PC-9 (cell line): ENCODE results near the gene PSMD14. TPM values are rescaled to one million over a fixed set of nuclear protein-coding genes. Genes with fewer than 3 reads are reported as not detected.

Experiments
- Bru-seq: library from RNA; stranded (reverse); fragments of 400-500 nt; gene quantifications from one replicate; lab custom pipeline; 2021; lab: Mats Ljungman, UMichigan
- BruChase-seq, 2 experiments: library from RNA; stranded (reverse); fragments of 400-500 nt; gene quantifications; one replicate each; lab custom pipeline; 2021; lab: Mats Ljungman, UMichigan
- BruUV-seq: library from RNA; stranded (reverse); fragments of 400-500 nt; replicated peaks from 2 replicates; lab custom pipeline; 2021; lab: Mats Ljungman, UMichigan
- CTCF ChIA-PET: fragments of 300-600 bp; sonication (Branson Sonifier 250); formaldehyde crosslinking; loops from one replicate; lab custom pipeline; 2022; ENCODE audit warnings: antibody characterized with exemption; lab: Charles Lee
- POLR2A ChIA-PET: fragments of 300-600 bp; sonication (Branson Sonifier 250); formaldehyde crosslinking; loops from one replicate; lab custom pipeline; 2022; ENCODE audit warnings: antibody characterized with exemption; ENCODE audit not compliant: unreplicated experiment; lab: Charles Lee
- DNase-seq, 2 experiments: peaks; one replicate each; pipeline versions ENCODE4 v3.0.0 to v3.0.0-alpha.2; 2015 to 2022; ENCODE audit warnings: mixed read lengths in 1 of 2
- H2AFZ ChIP-seq: fragments of 200-600 bp; sonication (generic); 2 replicates; pipeline ENCODE4 v1.8.1; 2017; ENCODE audit warnings: antibody characterized with exemption
- H3F3A ChIP-seq: fragments of 200-600 bp; sonication (generic); 2 replicates; pipeline ENCODE4 v1.8.1; 2017; ENCODE audit warnings: antibody characterized with exemption, mild to moderate bottlenecking, low read depth; ENCODE audit not compliant: insufficient read depth
- H3K27ac ChIP-seq: fragments of 200-600 bp; sonication (generic); 2 replicates; pipeline ENCODE4 v1.6.1; 2016; ENCODE audit warnings: mixed run types
- H3K27me3 ChIP-seq: fragments of 200-600 bp; sonication (generic); 2 replicates; pipeline ENCODE4 v1.6.1; 2016; ENCODE audit warnings: low read depth, mixed run types; ENCODE audit not compliant: insufficient read depth
- H3K36me3 ChIP-seq: fragments of 200-600 bp; sonication (generic); 2 replicates; pipeline ENCODE4 v1.6.1; 2016; ENCODE audit warnings: low read depth, mixed run types
- H3K4me1 ChIP-seq: fragments of 200-600 bp; sonication (generic); replicated peaks from 2 replicates; pipeline ENCODE4 v1.6.1; 2016; ENCODE audit warnings: mixed run types; ENCODE audit not compliant: insufficient read depth
- H3K4me2 ChIP-seq: fragments of 200-600 bp; sonication (generic); 2 replicates; pipeline ENCODE4 v1.6.1; 2017; ENCODE audit warnings: mixed run types
- H3K4me3 ChIP-seq: fragments of 200-600 bp; sonication (generic); 2 replicates; pipeline ENCODE4 v1.6.1; 2016; ENCODE audit warnings: mixed run types
- H3K79me2 ChIP-seq: fragments of 200-600 bp; sonication (generic); 2 replicates; pipeline ENCODE4 v1.6.1; 2017; ENCODE audit warnings: low read depth, mixed run types
- H3K9me2 ChIP-seq: fragments of 200-600 bp; sonication (generic); 2 replicates; pipeline ENCODE4 v1.8.1; 2017; ENCODE audit warnings: mild to moderate bottlenecking; ENCODE audit not compliant: insufficient read depth
- H3K9me3 ChIP-seq: fragments of 200-600 bp; sonication (generic); 2 replicates; pipeline ENCODE4 v1.8.1; 2016; ENCODE audit warnings: low read depth; ENCODE audit not compliant: insufficient read depth
- H4K20me1 ChIP-seq: fragments of 200-600 bp; sonication (generic); 2 replicates; pipeline ENCODE4 v1.8.1; 2017; ENCODE audit not compliant: insufficient read depth
- CTCF ChIP-seq: fragments of 200-600 bp; sonication (generic); conservative IDR thresholded peaks from 2 replicates; pipeline ENCODE4 v1.6.1; 2017; ENCODE audit warnings: mixed run types, antibody characterized with exemption, mild to moderate bottlenecking, moderate library complexity
- EZH2 ChIP-seq: fragments of 200-600 bp; sonication (generic); IDR thresholded peaks from 2 replicates; pipeline ENCODE4 v1.8.0; 2017; ENCODE audit warnings: antibody characterized with exemption, low read depth
- intact Hi-C: fragments of 100-400 bp; cut with micrococcal nuclease; formaldehyde crosslinking; loops from one replicate; pipeline ENCODE4 v1.10.0; 2022; ENCODE audit not compliant: unreplicated experiment
- long read RNA-seq: library from polyadenylated mRNA; stranded (forward); transcript quantifications from one replicate; pipeline ENCODE4 v2.0.0, GENCODE V29; 2022
- total RNA-seq: library from RNA; stranded (reverse); gene quantifications from 2 replicates; pipeline ENCODE4 v1.2.3, GENCODE V29; 2021

PSMD14 gene
- total RNA-seq (46.0 and 58.8 TPM in 2 replicates), Bru-seq, nascent RNA (percentile 92 among the genes with signal in this experiment), BruChase-seq, experiment 1, labeled RNA remaining after a 2-hour chase (percentile 66 among the genes with signal in this experiment), BruChase-seq, experiment 2, labeled RNA remaining after a 6-hour chase (percentile 76 among the genes with signal in this experiment)
- long read RNA-seq, full-length matches to known transcripts, result 191 of 213 reads
- long read RNA-seq, partial matches to known transcripts, result 3 of 213 reads
- long read RNA-seq, other reads (novel, unspliced or antisense), result 19 of 213 reads

DNA sequence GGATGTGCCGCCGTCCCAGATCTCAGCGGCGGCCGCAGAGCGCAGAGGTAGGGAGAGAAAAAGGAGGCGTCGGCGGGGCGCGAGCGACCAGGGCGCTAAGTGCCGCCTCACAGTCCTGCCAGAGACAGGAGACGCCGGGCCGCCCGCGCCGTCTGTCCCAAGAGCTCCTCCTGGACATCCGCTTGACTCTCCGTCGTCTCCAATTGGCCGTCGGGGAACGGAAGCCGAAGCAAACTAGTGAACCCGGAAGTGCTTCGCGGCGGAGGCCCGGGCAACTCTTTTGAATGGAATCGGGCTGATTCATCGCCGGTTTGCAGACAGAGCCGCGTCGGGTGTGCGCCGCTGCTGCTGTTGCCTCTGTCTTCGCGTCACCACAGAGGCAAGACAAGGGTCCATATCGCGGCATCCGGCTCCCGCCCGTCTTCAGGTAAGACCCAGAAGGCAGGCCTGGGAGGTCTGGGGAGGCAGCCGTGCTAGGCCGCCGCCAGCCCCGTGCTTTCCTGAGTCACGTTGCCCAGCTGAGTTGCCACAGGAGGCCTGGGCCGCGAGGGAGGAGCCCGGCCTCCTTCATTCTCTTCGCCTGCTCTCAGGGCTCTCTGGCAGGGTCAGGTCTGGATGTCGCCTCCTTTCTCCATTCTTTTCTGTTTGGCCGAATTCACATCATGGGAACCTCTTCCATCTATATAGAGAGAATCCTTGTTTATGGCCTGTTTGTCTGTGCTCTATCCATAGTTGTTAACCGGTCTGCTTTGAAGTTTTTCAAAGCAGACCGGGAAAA, at the start of gene PSMD14:
PSMD14 (plus strand) TSS at position 248 of the 778 bp plus-strand sequence. CDS start 10,401 bp downstream, outside the sequence.
- TF ChIP-seq CTCF, result no peak
- TF ChIP-seq EZH2, result no peak

GRCh38 chr2:161265874-161266273, 42.4 kb upstream of the PSMD14 start:
- no peak overlapping the region for H2AFZ ChIP-seq
- no peaks in the 10 kb centered on the region for H3K79me2 ChIP-seq
- TF ChIP-seq EZH2 (no peak), CTCF (no peak)
- POLR2A ChIA-PET, result no interaction called here
- intact Hi-C loops, result no loop called here
- H3K4me2 ChIP-seq, result no peak overlapping the region
- no peaks in the 10 kb centered on the region for H3K9me2 ChIP-seq
- H3K4me3 ChIP-seq, result no peak overlapping the region
- H3K27ac ChIP-seq, result no peak overlapping the region
- H3F3A ChIP-seq, result no peaks in the 10 kb centered on the region
- DNase-seq, result no peak
- BruUV-seq, result no TSS peak
- H3K4me1 ChIP-seq, result no peaks in the 10 kb centered on the region
- H3K36me3 ChIP-seq, result no peaks in the 10 kb centered on the region
- CTCF ChIA-PET, result no interaction called here
- H4K20me1 ChIP-seq, result no peaks in the 10 kb centered on the region
- H3K27me3 ChIP-seq, result no peaks in the 10 kb centered on the region
- no peaks in the 10 kb centered on the region for H3K9me3 ChIP-seq

More for the DNA sequence above, at the start of gene PSMD14:
- Histone ChIP-seq H3K27ac (peak within 1 kb of the TSS; percentile 86), H3K36me3 (0 out of 2 replicates have a peak, but pooled peaks cover 5% of the 10 kb centered on the region), H3K4me1 (peaks cover 11% of the 10 kb centered on the region; the same call in 1 of the 2 replicates), H3K9me2 (no peaks in the 10 kb centered on the region), H3F3A (no peaks in the 10 kb centered on the region), H3K79me2 (peaks cover 56% of the 10 kb centered on the region), H3K27me3 (no peaks in the 10 kb centered on the region), H3K9me3 (no peaks in the 10 kb centered on the region), H3K4me2 (peak within 1 kb of the TSS; percentile 80), H2AFZ (peak within 1 kb of the TSS; percentile 98), H3K4me3 (peak within 1 kb of the TSS; percentile 71), H4K20me1 (0 out of 2 replicates have a peak, but pooled peaks cover 4% of the 10 kb centered on the region)
- ChIA-PET CTCF (interaction anchor here (0.6 kb wide), 1 partner anchor 783 kb away, joined by 3 read pairs; no protein-coding TSS in a partner anchor), POLR2A (interaction anchor here (0.6 to 0.7 kb wide), 2 partner anchors 173 to 1406 kb away, joined by 3 read pairs; no protein-coding TSS in a partner anchor)
- TSS peak; percentile 37 for BruUV-seq
- intact Hi-C loops, result no loop called here
- peak; percentile 83 to 89 for DNase-seq

GRCh38 chr2:161269111-161269510, 39.1 kb upstream of the PSMD14 start:
- no peaks in the 10 kb centered on the region for H3K36me3 ChIP-seq
- no peak overlapping the region for H3K4me2 ChIP-seq
- DNase-seq, result no peak
- H3K4me1 ChIP-seq, result no peaks in the 10 kb centered on the region
- H3F3A ChIP-seq, result no peaks in the 10 kb centered on the region
- H3K27me3 ChIP-seq, result no peaks in the 10 kb centered on the region
- no peak overlapping the region for H3K4me3 ChIP-seq
- H2AFZ ChIP-seq, result no peak overlapping the region
- no peak overlapping the region for H3K27ac ChIP-seq
- TF ChIP-seq CTCF (no peak), EZH2 (no peak)
- ChIA-PET CTCF (no interaction called here), POLR2A (no interaction called here)
- no peaks in the 10 kb centered on the region for H3K79me2 ChIP-seq
- intact Hi-C loops, result no loop called here
- H4K20me1 ChIP-seq, result no peaks in the 10 kb centered on the region
- no peaks in the 10 kb centered on the region; the same call in 1 of the 2 replicates for H3K9me3 ChIP-seq
- no peaks in the 10 kb centered on the region for H3K9me2 ChIP-seq
- BruUV-seq, result no TSS peak
